ENCODE results near the gene CA7.

The CA7 gene

DNA sequence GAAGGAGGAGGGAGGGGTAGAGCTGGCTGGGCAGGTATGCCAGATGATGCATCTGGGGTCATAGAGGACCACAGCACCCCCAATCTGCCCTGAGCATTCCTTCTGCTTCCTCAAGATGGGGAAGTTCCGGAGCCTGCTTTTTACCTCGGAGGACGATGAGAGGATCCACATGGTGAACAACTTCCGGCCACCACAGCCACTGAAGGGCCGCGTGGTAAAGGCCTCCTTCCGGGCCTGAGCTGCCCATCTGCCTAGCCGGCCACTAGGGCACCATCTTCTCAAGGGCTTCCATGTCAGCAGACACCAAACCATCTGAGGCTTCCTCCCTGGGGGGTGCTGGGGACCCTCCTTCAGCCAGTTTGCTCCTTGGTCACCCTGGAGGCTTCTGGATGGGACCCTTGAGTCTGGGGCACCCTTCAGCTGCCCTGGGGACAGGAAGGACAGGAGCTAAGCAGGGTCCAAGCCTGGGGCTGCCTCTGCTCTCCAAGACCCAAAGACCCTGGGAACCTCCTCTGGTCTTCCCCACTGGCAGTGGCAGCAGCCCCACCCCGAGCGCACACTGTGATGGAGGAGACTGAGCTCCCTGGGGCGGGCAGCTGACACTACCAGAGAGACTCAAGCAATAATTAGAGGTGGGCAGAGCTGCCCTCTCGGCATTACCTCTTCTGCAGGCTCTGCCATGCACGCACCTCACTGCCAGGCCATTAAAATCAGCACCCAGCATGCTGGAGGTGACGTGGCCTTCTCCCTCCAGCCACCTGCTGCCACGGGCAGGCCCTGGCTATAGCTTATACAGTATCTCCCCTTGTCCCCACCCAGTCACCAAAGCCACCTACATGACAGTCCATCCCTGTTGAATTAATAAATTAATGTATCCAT lies 9.3 kb downstream of the CA7 start:
- no peak overlapping the region for H3K4me3 ChIP-seq (ENCODE audit: low read depth, low read length)
- TF ChIP-seq, protein P1, sequence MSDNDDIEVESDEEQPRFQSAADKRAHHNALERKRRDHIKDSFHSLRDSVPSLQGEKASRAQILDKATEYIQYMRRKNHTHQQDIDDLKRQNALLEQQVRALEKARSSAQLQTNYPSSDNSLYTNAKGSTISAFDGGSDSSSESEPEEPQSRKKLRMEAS (IDR thresholded peaks at IDR 0.05; ENCODE audit: low read depth, low read length): no peak
- no peak for TF ChIP-seq MYC (IDR thresholded peaks at IDR 0.05; ENCODE audit: low read depth, low read length)
- TF ChIP-seq POLR2A (IDR thresholded peaks at IDR 0.05; ENCODE audit: extremely low read depth, insufficient read length): no peak
- TF ChIP-seq, protein P2, sequence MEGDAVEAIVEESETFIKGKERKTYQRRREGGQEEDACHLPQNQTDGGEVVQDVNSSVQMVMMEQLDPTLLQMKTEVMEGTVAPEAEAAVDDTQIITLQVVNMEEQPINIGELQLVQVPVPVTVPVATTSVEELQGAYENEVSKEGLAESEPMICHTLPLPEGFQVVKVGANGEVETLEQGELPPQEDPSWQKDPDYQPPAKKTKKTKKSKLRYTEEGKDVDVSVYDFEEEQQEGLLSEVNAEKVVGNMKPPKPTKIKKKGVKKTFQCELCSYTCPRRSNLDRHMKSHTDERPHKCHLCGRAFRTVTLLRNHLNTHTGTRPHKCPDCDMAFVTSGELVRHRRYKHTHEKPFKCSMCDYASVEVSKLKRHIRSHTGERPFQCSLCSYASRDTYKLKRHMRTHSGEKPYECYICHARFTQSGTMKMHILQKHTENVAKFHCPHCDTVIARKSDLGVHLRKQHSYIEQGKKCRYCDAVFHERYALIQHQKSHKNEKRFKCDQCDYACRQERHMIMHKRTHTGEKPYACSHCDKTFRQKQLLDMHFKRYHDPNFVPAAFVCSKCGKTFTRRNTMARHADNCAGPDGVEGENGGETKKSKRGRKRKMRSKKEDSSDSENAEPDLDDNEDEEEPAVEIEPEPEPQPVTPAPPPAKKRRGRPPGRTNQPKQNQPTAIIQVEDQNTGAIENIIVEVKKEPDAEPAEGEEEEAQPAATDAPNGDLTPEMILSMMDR (IDR thresholded peaks at IDR 0.05; ENCODE audit: low read depth, low read length): no peak
- DNase-seq (ENCODE audit: low read depth): no peak

DNA sequence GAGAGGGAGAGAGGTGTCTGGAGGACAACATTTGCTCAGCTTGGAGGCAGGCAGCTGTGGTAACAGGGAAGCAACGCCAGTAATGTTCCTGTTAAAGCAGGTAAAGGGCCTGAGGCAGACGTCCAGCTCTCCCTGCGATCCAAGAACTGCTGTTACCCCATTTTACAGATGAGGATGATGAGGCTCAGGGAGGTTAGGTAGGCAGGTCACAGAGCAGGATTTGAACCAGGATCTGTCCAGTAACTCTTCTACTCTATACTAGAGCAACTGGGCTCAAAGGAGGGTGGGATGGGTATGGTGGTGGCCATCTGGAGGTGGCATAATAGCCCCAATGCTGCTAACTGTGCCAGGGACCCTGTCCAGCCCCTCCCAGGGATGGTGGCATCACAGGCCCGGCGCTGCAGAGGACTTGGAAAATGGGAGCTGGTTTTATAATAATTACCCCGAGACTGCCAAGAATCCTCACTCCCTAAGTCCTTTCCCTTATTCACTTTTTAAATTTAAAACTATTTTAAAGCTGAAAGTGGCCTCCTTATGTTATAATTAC lies 12.0 kb downstream of the CA7 start:
- H3K4me3 ChIP-seq (ENCODE audit: low read depth, low read length): no peak overlapping the region
- TF ChIP-seq, protein P2 (IDR thresholded peaks at IDR 0.05; ENCODE audit: low read depth, low read length): no peak
- TF ChIP-seq, protein P1 (IDR thresholded peaks at IDR 0.05; ENCODE audit: low read depth, low read length): no peak
- TF ChIP-seq POLR2A (IDR thresholded peaks at IDR 0.05; ENCODE audit: extremely low read depth, insufficient read length): no peak
- TF ChIP-seq MYC (IDR thresholded peaks at IDR 0.05; ENCODE audit: low read depth, low read length): no peak
- DNase-seq (ENCODE audit: low read depth): no peak

DNA sequence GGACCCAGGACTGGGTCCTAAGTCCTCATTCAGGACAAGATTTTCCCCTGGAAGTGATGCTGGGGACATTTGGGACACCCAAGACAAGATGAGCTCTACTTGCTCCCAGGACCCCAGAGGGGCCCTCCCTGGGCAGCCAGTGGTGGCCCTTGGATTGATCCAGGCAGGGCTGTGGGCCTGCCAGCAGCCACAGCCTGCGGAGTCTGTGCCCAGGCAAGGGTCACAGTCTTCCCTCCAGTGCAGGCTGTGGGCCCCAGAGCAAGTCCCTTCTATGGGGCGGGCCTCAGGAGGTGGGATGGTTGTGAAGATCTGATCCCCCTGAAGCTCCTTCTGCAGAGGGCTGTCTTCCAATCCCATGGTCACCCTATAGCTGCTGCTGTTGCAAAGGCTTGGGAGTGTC lies 12.6 kb downstream of the CA7 start:
- no peak for TF ChIP-seq POLR2A (IDR thresholded peaks at IDR 0.05; ENCODE audit: extremely low read depth, insufficient read length)
- TF ChIP-seq MYC (IDR thresholded peaks at IDR 0.05; ENCODE audit: low read depth, low read length): no peak
- H3K4me3 ChIP-seq (ENCODE audit: low read depth, low read length): no peak overlapping the region
- no peak for DNase-seq (ENCODE audit: low read depth)

DNA sequence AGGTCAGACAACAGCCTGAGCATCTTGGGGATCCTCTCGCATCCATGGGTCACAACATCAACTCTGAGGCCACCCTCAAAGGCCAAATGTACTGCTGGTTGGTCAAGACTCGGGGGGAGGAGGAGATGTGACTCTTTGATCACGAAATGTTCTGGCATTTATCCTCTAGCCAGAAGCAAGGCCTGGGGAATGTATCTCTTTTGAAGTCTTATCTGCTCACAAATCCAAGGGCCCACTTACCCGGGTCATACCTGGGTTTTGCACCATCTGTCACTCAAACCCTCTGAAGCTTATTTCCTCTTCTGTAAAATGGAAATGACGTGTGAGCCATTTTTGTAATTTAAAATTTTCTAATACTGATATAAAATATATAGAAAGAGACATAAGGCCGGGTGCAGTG lies 13.2 kb downstream of the CA7 start:
- no peak overlapping the region for H3K4me3 ChIP-seq (ENCODE audit: low read depth, low read length)
- no peak for DNase-seq (ENCODE audit: low read depth)
- TF ChIP-seq POLR2A (IDR thresholded peaks at IDR 0.05; ENCODE audit: extremely low read depth, insufficient read length): no peak
- TF ChIP-seq, protein P1 (IDR thresholded peaks at IDR 0.05; ENCODE audit: low read depth, low read length): no peak
- TF ChIP-seq, protein P2 (IDR thresholded peaks at IDR 0.05; ENCODE audit: low read depth, low read length): no peak
- TF ChIP-seq MYC (IDR thresholded peaks at IDR 0.05; ENCODE audit: low read depth, low read length): no peak

DNA sequence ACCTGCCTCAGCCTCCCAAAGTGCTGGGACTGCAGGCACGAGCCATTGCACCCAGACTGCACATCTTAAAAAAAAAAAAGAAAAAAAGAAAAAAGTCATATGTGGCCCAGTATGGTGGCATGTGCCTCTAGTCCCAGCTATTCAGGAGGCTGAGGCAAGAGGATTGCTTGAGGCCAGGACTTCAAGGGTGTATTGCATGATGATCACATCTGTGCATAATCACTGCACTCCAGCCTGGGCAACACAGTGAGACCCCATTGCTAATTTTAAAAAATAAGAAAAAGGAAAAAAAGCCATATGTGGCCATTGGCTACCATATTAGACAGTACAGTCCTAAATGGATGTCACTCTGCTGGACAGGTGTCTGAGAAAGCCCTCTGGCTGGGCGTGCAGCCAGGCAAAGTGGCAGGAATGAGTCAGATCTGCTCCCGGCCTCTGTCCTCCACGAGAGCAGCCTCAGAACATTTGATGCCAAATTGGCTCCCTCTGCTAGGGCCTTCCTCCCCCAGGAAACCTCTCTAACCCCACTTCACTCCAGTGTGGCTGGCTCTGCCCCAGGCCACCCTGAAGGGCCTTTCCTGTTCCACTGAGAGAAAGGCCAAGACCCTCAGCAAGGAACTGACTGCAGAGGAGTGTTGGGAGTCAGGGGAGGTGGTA lies 14.7 kb downstream of the CA7 start:
- no peak for DNase-seq (ENCODE audit: low read depth)
- no peak for TF ChIP-seq MYC (IDR thresholded peaks at IDR 0.05; ENCODE audit: low read depth, low read length)

DNA sequence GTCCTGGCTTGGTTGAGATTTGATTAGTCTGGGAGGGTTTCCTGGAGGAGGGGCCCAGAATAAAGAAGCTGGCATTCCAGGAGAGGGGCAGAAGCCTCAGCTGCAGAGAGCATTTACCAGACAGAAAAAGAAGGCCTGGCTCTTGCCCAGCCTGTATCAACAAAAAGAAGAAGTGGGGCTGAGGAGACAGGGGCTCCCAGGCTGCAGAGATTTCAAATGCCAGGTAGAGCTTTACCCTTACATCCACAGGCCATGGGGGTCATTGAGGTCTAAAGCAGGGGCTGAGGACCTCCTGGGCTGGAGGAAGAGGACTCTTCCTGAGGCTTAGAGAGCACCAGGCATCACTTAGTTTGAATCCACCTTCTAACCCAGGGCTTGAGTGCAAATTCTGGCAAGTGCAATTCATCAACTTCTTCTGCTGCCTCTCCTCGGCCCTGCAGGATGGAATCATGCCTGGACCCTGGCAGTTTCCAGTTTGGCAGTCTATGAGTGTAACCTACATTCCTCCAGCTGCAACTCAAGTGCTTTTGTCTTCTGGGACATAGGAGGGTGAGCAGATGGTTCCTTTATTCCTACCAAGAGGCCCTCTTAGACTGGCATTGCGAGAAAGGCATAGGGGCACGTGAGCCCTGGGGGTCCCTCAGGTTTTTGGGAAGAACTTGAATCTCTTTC lies 15.3 kb downstream of the CA7 start:
- H3K4me3 ChIP-seq (ENCODE audit: low read depth, low read length): no peak overlapping the region
- TF ChIP-seq, protein P1 (IDR thresholded peaks at IDR 0.05; ENCODE audit: low read depth, low read length): no peak
- TF ChIP-seq MYC (IDR thresholded peaks at IDR 0.05; ENCODE audit: low read depth, low read length) (no peak), POLR2A (IDR thresholded peaks at IDR 0.05; ENCODE audit: extremely low read depth, insufficient read length) (no peak)
- TF ChIP-seq, protein P2 (IDR thresholded peaks at IDR 0.05; ENCODE audit: low read depth, low read length): no peak
- no peak for DNase-seq (ENCODE audit: low read depth)

More for the DNA sequence above, 14.7 kb downstream of the CA7 start:
- no peak overlapping the region for H3K4me3 ChIP-seq (ENCODE audit: low read depth, low read length)

Data from NB4 (cell line).